Measurements from ENCODE around the gene KRT32. TPM values are rescaled to one million over a fixed set of nuclear protein-coding genes. Genes with fewer than 3 reads are reported as not detected.

Gene KRT32
- 0.42 TPM for total RNA-seq (2021; ENCODE audit: unreplicated experiment)
- 2.2 and 3.9 TPM in 2 replicates for polyA plus RNA-seq (2012)
- Bru-seq, nascent RNA = percentile 16 among the genes with signal in this experiment
- not detected for BruChase-seq, experiment 1, labeled RNA remaining after a 6-hour chase
- not detected for BruChase-seq, experiment 2, labeled RNA remaining after a 2-hour chase
- long read RNA-seq, partial matches to known transcripts = 0 of 1 reads
- long read RNA-seq, other reads (novel, unspliced or antisense) = 1 of 1 reads

DNA sequence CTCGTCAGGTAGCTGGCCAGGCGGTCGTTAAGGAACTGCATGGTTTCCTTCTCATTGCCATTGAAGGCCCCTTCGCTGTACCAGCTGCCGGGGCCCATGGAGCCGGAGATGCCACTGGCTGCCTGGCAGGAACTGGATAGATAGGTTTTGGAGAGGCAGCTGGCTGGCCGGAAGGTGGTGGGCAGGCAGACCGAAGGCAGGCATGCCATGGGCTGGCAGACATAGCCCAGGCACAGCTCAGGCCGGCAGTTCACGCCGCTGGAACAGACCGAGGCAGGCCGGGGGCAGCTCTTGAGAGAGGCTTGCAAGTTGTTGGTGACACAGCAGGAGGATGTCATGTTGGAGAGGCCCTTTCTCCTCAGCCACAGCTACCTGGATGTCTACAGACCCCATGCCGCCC, at the start of gene KRT32:
KRT32 (minus strand) TSS at position 399 of the 400 bp plus-strand sequence; CDS start at position 338, 61 bp downstream.
- Histone ChIP-seq H3K27me3 (ENCODE audit: insufficient read depth, low read length) (no peaks in the 10 kb centered on the region), H4K20me1 (ENCODE audit: insufficient read depth) (no peaks in the 10 kb centered on the region), H2AFZ (ENCODE audit: low read depth, low read length, poor library complexity, severe bottlenecking) (no peak within 1 kb of the TSS), H3K9me3 (ENCODE audit: control insufficient read depth in 1 of 2, insufficient read depth in 1 of 2, low read depth in 1 of 2, low read length in 2 of 2) (peaks cover 3 to 7% of the 10 kb centered on the region in 2 experiments; a peak in 1 of 4 replicates), H3K4me3 (replicated peaks in 1 of 2; ENCODE audit: low read depth in 1 of 2, low read length in 2 of 2) (no peak within 1 kb of the TSS), H3K36me3 (ENCODE audit: control insufficient read depth in 1 of 2, insufficient read depth in 2 of 2, low read length in 2 of 2) (no peaks in the 10 kb centered on the region), H3K27ac (ENCODE audit: low read depth, low read length) (no peak within 1 kb of the TSS), H3K4me1 (ENCODE audit: control insufficient read depth in 1 of 2, insufficient read depth in 2 of 2, low read length in 2 of 2) (peaks cover 15 to 26% of the 10 kb centered on the region in 2 experiments), H3K9me2 (ENCODE audit: insufficient read depth) (no peaks in the 10 kb centered on the region), H3K9ac (ENCODE audit: low read length) (no peak within 1 kb of the TSS), H3K79me2 (ENCODE audit: insufficient read depth, low read length) (no peaks in the 10 kb centered on the region), H3K4me2 (ENCODE audit: low read length) (no peak within 1 kb of the TSS)
- TF ChIP-seq YY1 (IDR thresholded peaks at IDR 0.05; ENCODE audit: extremely low read depth, insufficient replicate concordance, low read depth, low read length) = no peak
- TF ChIP-seq, protein P1, sequence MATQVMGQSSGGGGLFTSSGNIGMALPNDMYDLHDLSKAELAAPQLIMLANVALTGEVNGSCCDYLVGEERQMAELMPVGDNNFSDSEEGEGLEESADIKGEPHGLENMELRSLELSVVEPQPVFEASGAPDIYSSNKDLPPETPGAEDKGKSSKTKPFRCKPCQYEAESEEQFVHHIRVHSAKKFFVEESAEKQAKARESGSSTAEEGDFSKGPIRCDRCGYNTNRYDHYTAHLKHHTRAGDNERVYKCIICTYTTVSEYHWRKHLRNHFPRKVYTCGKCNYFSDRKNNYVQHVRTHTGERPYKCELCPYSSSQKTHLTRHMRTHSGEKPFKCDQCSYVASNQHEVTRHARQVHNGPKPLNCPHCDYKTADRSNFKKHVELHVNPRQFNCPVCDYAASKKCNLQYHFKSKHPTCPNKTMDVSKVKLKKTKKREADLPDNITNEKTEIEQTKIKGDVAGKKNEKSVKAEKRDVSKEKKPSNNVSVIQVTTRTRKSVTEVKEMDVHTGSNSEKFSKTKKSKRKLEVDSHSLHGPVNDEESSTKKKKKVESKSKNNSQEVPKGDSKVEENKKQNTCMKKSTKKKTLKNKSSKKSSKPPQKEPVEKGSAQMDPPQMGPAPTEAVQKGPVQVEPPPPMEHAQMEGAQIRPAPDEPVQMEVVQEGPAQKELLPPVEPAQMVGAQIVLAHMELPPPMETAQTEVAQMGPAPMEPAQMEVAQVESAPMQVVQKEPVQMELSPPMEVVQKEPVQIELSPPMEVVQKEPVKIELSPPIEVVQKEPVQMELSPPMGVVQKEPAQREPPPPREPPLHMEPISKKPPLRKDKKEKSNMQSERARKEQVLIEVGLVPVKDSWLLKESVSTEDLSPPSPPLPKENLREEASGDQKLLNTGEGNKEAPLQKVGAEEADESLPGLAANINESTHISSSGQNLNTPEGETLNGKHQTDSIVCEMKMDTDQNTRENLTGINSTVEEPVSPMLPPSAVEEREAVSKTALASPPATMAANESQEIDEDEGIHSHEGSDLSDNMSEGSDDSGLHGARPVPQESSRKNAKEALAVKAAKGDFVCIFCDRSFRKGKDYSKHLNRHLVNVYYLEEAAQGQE (IDR thresholded peaks at IDR 0.05; ENCODE audit: low read depth) = no peak
- TF ChIP-seq ZNF274 (IDR thresholded peaks at IDR 0.05; ENCODE audit: low read depth, low read length) = no peak
- no peak for TF ChIP-seq SRF (IDR thresholded peaks at IDR 0.05; ENCODE audit: low read depth)
- TF ChIP-seq SP1 (IDR thresholded peaks at IDR 0.05; ENCODE audit: low read depth) = no peak
- TF ChIP-seq EZH2phosphoT487 (IDR thresholded peaks at IDR 0.05; ENCODE audit: borderline replicate concordance) = no peak
- no peak for TF ChIP-seq EZH2 (IDR thresholded peaks at IDR 0.05)
- no peak for TF ChIP-seq FOSL1 (IDR thresholded peaks at IDR 0.05; ENCODE audit: low read depth)
- no peak for TF ChIP-seq CBX3 (IDR thresholded peaks at IDR 0.05; ENCODE audit: low read depth)
- no peak for TF ChIP-seq POLR2AphosphoS5 (IDR thresholded peaks at IDR 0.05; ENCODE audit: low read depth, low read length)
- TF ChIP-seq, protein P2, sequence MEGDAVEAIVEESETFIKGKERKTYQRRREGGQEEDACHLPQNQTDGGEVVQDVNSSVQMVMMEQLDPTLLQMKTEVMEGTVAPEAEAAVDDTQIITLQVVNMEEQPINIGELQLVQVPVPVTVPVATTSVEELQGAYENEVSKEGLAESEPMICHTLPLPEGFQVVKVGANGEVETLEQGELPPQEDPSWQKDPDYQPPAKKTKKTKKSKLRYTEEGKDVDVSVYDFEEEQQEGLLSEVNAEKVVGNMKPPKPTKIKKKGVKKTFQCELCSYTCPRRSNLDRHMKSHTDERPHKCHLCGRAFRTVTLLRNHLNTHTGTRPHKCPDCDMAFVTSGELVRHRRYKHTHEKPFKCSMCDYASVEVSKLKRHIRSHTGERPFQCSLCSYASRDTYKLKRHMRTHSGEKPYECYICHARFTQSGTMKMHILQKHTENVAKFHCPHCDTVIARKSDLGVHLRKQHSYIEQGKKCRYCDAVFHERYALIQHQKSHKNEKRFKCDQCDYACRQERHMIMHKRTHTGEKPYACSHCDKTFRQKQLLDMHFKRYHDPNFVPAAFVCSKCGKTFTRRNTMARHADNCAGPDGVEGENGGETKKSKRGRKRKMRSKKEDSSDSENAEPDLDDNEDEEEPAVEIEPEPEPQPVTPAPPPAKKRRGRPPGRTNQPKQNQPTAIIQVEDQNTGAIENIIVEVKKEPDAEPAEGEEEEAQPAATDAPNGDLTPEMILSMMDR (IDR thresholded peaks at IDR 0.05 in 2 of 3, conservative IDR thresholded peaks at IDR 0.05 in 1 of 3; ENCODE audit: borderline replicate concordance in 1 of 3, insufficient read depth in 1 of 3, low read depth in 2 of 3, low read length in 2 of 3) = no peak
- no peak for TF ChIP-seq TCF7L2 (IDR thresholded peaks at IDR 0.05; ENCODE audit: borderline replicate concordance, extremely low read depth, insufficient read depth, insufficient read length)
- TF ChIP-seq ZFX (IDR thresholded peaks at IDR 0.05) = no peak
- TF ChIP-seq, protein P3, sequence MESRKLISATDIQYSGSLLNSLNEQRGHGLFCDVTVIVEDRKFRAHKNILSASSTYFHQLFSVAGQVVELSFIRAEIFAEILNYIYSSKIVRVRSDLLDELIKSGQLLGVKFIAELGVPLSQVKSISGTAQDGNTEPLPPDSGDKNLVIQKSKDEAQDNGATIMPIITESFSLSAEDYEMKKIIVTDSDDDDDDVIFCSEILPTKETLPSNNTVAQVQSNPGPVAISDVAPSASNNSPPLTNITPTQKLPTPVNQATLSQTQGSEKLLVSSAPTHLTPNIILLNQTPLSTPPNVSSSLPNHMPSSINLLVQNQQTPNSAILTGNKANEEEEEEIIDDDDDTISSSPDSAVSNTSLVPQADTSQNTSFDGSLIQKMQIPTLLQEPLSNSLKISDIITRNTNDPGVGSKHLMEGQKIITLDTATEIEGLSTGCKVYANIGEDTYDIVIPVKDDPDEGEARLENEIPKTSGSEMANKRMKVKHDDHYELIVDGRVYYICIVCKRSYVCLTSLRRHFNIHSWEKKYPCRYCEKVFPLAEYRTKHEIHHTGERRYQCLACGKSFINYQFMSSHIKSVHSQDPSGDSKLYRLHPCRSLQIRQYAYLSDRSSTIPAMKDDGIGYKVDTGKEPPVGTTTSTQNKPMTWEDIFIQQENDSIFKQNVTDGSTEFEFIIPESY (IDR thresholded peaks at IDR 0.05; ENCODE audit: extremely low read depth, insufficient replicate concordance, low read length) = no peak
- TF ChIP-seq RAD21 (IDR thresholded peaks at IDR 0.05; ENCODE audit: low read depth) = no peak
- TF ChIP-seq SIN3A (IDR thresholded peaks at IDR 0.05; ENCODE audit: low read depth) = no peak
- TF ChIP-seq, protein P4, sequence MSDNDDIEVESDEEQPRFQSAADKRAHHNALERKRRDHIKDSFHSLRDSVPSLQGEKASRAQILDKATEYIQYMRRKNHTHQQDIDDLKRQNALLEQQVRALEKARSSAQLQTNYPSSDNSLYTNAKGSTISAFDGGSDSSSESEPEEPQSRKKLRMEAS (IDR thresholded peaks at IDR 0.05) = no peak
- no peak for TF ChIP-seq EGR1 (IDR thresholded peaks at IDR 0.05; ENCODE audit: low read depth)
- no peak for TF ChIP-seq JUND (IDR thresholded peaks at IDR 0.05)
- TF ChIP-seq ELF1 (IDR thresholded peaks at IDR 0.05; ENCODE audit: borderline replicate concordance, low read depth) = no peak
- intact Hi-C loops (cut with micrococcal nuclease) = no loop called here
- ATAC-seq (no peak), DNase-seq (ENCODE audit: low read depth, low spot score) (no peak)
- CTCF ChIA-PET = interaction anchor here (1.3 kb wide), 1 partner anchor 49 kb away, joined by 5 read pairs; no protein-coding TSS in a partner anchor
- RAD21 ChIA-PET (ENCODE audit: low non-redundant PET in 1 of 2, low total read pairs in 2 of 2, uncharacterized antibody in 2 of 2, unreplicated experiment in 2 of 2) = no interaction called here
- no TSS peak for BruUV-seq (replicated peaks)
- POLR2A ChIA-PET = no interaction called here
